Ramos (cell line): ENCODE data around the gene STAC2.

Experiments used
- in situ Hi-C: fragments of 300-500 bp; cut with MboI; formaldehyde crosslinking; loops from one replicate; pipeline ENCODE4 v1.14.3; 2022; ENCODE audit warnings: low sequenced_read_pairs; ENCODE audit not compliant: unreplicated experiment

STAC2 gene

GRCh38 chr17:39194089-39194984, 31.4 kb downstream of the STAC2 start:
- in situ Hi-C loops: no loop called here

DNA sequence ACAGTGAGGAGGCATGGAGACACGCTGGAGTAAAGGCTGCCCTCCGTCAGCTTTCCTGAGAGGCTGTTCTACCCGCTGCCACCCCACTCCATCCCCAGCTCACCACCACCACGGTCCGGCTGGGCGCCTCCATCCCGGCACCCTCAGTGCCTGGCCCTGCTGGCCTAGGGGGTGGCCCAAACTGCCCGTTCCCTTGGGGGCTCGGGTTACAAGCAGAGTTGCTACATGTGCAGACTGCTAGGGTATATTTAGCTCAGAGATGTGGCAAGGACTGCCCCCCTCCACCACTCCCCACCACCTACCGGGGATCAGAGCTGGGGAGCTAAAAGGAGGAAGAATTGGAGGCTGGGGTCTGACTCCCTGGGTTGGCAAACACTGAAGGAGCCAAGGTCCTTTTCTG, 32.4 kb downstream of the STAC2 start:
- in situ Hi-C loops: no loop called here

DNA sequence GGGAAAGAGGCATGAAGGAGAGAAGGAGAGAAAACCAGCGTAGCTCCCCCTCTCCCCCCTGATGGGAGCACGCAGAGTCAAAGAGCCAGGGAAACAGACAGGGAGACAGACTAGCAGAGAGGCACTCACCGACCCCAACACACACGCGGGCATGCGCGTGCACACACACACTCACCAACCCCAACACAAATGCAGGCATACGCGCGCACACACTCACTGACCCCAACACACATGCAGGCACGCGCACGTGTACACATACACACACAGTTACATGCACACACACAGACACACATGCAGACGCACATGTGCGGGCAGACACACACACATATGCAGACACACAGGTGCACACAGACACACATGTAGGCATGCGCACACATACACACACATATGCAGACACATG, 32.8 kb downstream of the STAC2 start:
- in situ Hi-C loops: no loop called here

- in situ Hi-C loops: no loop called here
Measured at GRCh38 chr17:39191750-39192510, 33.8 kb downstream of the STAC2 start.

- in situ Hi-C loops: no loop called here
Measured at GRCh38 chr17:39187152-39187830, 38.5 kb downstream of the STAC2 start.

DNA sequence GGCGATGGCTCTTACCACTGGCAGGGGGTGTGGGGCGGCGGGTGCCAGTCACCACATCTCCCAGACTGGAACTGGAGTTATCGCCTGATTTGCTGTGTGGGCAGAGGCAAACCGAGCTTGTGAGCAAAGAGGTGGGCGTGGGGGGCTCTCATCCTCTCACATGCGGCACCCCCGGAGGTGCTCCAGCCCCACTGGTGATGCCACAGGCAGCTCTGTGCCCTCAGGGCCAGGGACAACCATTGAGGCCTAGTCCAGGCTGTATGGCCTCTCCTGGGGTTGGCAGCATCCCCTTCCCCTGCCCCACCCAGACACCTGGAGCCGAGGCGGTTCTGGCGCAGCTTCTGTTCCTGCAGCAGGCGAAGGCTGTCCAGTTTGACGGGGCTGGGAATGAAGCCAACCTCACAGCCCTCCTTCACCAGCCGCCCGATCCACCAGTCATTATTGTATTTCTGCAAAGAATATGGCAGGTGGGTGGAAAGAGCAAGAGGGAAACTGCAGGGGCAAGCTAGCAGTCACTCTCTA, 39.2 kb downstream of the STAC2 start:
- in situ Hi-C loops: no loop called here

- in situ Hi-C loops: no loop called here
Measured at GRCh38 chr17:39183720-39184119, 42.0 kb downstream of the STAC2 start.

DNA sequence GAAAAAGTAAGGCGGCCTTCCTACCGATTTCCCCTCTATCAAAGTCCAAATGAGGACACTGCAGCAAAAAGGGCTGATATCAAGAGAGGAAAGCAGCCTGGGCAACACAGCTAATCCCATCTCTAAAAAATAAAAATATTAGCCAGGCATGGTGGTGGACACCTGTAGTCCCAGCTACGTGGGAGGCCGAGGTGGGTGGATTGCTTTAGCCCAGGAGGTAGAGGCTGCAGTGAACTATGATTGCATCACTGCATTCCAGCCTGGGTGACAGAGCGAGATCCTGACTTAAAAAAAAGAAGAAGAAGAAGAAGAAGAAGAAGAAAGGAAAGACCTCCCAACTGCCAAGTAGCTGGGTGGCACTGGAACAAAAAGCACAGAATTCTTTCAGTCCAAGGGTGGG, 42.7 kb downstream of the STAC2 start:
- in situ Hi-C loops: no loop called here

DNA sequence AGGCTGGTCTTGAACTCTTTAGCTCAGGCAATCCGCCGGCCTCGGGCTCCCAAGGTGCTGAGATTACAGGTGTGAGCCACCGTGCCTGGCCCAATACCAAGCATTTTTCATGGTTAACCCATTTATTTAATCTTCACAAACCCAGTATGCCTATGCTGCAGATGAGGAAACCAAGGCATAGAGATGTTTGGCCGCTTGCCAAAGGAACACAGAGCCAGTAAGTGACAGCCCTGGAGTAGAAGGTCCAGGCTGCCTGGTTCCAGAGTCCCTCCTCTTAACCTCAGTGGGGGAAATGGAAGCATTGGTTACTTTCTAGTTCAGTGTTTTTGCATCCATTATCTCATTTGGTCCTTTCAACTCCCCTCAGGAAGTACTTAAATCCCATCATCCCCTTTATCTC, 44.4 kb downstream of the STAC2 start:
- in situ Hi-C loops: no loop called here

DNA sequence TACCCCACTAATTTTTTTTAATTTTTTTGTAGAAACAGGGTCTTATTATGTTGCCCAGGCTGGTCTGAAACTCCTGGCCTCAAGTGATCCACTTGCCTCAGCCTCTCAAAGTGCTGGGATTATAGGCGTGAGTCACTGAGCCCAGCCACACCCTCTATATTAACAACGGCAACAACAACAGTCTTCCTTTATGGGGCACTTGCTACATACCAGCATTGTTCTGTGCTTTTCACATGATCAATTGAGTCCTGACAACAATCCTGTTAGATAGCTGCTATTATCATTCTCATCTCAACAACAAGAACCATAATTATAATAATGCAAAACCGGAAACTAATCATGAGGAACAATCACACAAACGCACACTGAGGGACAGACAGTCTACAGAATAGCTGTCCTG, 47.2 kb downstream of the STAC2 start:
- in situ Hi-C loops: no loop called here

DNA sequence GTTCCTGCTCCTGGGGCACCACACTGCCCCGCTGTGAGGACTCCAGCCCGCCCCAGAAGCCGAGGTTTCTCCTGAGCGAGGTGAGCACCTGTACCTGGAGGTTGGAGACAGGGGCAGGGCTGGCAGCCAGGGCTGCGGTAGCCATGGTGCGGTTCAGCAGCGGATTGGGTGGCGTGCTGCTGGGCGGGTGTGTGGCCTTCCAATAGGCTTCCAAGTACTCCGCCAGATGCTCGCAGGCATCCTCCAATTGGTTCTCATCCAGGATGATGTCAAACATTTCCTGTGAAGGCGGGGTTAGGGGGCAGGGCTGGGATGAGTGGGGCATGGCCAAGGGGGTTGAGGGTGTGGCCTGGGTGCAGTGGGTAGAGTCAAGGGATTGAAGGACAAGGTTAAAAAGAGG, 48.5 kb downstream of the STAC2 start:
- in situ Hi-C loops: no loop called here

DNA sequence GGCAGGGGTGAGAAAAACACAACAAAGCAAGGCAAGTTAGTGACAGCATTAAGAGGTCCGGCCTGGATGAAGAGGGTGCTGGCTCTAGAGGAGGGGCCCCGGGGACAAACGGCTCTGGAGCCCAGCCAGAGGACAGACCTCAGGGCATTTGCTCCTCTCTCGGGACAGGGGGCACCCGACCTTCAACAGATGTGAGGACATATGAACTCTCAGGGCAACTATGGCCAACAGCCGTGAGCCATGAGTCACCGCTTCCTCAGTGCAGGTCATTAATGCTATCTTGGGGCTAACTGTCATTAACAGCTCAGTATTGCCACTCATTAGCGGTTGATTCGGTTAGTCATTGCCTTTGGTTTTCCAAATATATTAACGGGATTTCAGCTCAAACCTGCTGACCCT, 50.1 kb downstream of the STAC2 start:
- in situ Hi-C loops: no loop called here

DNA sequence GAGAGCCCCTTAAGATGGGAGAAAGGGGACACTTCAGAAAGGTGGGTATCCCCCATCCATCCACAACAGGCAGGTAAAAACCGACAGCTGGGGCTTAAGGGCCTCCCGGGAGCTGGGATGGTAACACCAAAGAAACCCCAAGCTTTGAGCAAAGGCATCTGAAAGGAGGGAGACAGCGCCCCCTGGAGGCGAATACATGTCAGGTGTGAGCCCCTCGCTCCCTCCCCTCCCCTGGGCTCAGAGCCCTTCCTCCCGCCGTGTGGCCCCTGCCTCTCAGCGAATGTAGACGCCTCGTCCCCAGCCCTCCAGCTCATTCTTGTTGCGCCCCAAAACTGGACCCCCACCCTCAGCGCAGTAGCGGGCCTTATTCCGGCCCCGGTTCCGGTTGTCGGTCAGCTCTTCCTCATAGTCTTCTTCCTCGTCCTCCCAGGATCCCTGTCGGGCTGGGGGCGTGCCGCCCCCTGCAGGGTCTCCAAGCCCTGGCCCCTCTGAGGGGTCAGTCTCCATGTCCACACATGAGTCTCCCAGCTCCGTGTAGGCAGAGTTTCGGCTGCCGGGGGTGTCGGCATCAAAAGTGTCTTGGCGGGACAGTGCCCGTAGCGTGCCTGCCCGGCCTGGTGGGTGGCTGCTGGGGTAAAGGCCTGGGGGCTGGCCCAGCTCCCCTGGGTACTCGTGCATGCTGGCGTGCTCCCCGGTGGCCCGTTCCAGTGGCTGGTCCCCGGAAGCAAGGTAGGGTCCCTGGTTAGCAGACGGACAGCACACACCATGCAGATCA, 50.6 kb downstream of the STAC2 start:
- in situ Hi-C loops: loop anchor here (25.0 kb wide), 1 partner anchor 188 kb away; no protein-coding TSS in a partner anchor

GRCh38 chr17:39173526-39174274, 52.0 kb downstream of the STAC2 start:
- in situ Hi-C loops: loop anchor here (25.0 kb wide), 1 partner anchor 186 kb away; no protein-coding TSS in a partner anchor

GRCh38 chr17:39173080-39173479, 52.7 kb downstream of the STAC2 start:
- in situ Hi-C loops: loop anchor here (25.0 kb wide), 1 partner anchor 186 kb away; no protein-coding TSS in a partner anchor

GRCh38 chr17:39171933-39172332, 53.8 kb downstream of the STAC2 start:
- in situ Hi-C loops: loop anchor here (25.0 kb wide), 1 partner anchor 185 kb away; no protein-coding TSS in a partner anchor

DNA sequence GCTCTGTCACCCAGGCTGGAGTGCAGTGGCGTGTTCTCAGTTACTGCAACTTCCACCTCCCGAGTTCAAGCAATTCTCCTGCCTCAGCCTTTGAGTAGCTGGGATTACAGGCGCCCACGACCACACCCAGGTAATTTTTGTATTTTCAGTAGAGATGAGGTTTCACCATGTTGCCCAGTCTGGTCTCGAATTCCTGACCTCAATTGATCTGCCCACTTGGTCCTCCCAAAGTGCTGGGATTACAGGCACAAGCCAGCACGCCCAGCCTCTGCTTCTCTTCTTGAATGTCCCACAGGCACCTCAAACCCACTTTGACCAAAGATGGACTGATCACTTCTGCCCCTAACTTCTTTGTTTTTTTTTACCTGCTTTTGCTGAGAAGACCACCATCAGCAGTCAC, 55.2 kb downstream of the STAC2 start:
- in situ Hi-C loops: loop anchor here (25.0 kb wide), 1 partner anchor 183 kb away; no protein-coding TSS in a partner anchor

- in situ Hi-C loops: loop anchor here (25.0 kb wide), 1 partner anchor 183 kb away; no protein-coding TSS in a partner anchor
Measured at GRCh38 chr17:39170109-39170508, 55.6 kb downstream of the STAC2 start.

- in situ Hi-C loops: loop anchor here (25.0 kb wide), 1 partner anchor 182 kb away; no protein-coding TSS in a partner anchor
Measured at GRCh38 chr17:39169518-39169917, 56.2 kb downstream of the STAC2 start.
